Transverse colon (tissue), 4 donors: ENCODE results near the gene LRRC30. TPM values are rescaled to one million over a fixed set of nuclear protein-coding genes. Genes with fewer than 3 reads are reported as not detected.

Source experiments
- DNase-seq: peaks from one replicate; pipeline ENCODE4 v3.0.0-alpha.2; 2019
- H3K27ac ChIP-seq, 4 donors: fragments of 200-600 bp; sonication (generic); 2 replicates each; pipeline ENCODE4 v1.5.1; 2016 to 2018; ENCODE audit warnings: inconsistent platforms in 4 of 4
- H3K27me3 ChIP-seq: fragments of 200-600 bp; sonication (generic); 2 replicates; pipeline ENCODE4 v1.5.1; 2017; ENCODE audit warnings: inconsistent platforms
- H3K36me3 ChIP-seq, 4 donors: fragments of 200-600 bp; sonication (generic); 2 replicates each; pipeline ENCODE4 v1.5.1; 2017 to 2019; ENCODE audit warnings: inconsistent platforms in 4 of 4
- H3K4me1 ChIP-seq, 4 donors: fragments of 200-600 bp; sonication (generic); 2 replicates each; pipeline ENCODE4 v1.5.1; 2017 to 2020; ENCODE audit warnings: inconsistent platforms in 4 of 4
- H3K4me3 ChIP-seq, 4 donors: fragments of 200-600 bp; sonication (generic); 1 replicate in 1 of 4; 2 replicates in 3 of 4; pipeline versions ENCODE4 v1.5.1 to v1.6.1; 2017 to 2019; ENCODE audit warnings: inconsistent platforms in 4 of 4
- H3K9me3 ChIP-seq, 2 donors: fragments of 200-600 bp; sonication (generic); 2 replicates each; pipeline ENCODE4 v1.5.1; 2017 to 2019; ENCODE audit warnings: inconsistent platforms in 2 of 2
- EP300 ChIP-seq: sonication (generic); formaldehyde crosslinking; IDR thresholded peaks from one replicate; pipeline ENCODE4 v1.6.1; 2017; ENCODE audit warnings: antibody characterized with exemption, low read depth
- POLR2A ChIP-seq: fragments of 450-650 bp; IDR thresholded peaks from one replicate; pipeline ENCODE4 v1.6.1; 2016; ENCODE audit warnings: antibody characterized with exemption, mild to moderate bottlenecking, moderate library complexity
- POLR2AphosphoS5 ChIP-seq, 3 donors: sonication (generic); formaldehyde crosslinking; IDR thresholded peaks; one replicate each; pipeline ENCODE4 v1.6.1; 2016; ENCODE audit warnings: antibody characterized with exemption in 3 of 3
- WGBS, 2 donors: methylation state at CpG; one replicate each; pipeline ENCODE4 v1.1.5; 2018; ENCODE audit warnings: low coverage in 1 of 2; 5-methylcytosine and 5-hydroxymethylcytosine counted together
- in situ Hi-C, 4 donors: fragments of 200-750 bp; cut with MboI; loops; one replicate each; pipeline versions ENCODE4 v1.15.0 to v1.15.1; 2017; ENCODE audit warnings: low sequenced_read_pairs in 3 of 4, low pct_ligation_motif_present in 1 of 4, low pct_unique_long_range_greater_than_20kb in 1 of 4
- intact Hi-C: fragments of 100-400 bp; cut with DNase I; formaldehyde crosslinking; loops from one replicate; pipeline ENCODE4 v1.15.1; 2023; ENCODE audit warnings: low total_unique reads
- total RNA-seq, 4 donors: library from RNA; depleted of rRNA; stranded (reverse); fragments of >200 nt; gene quantifications; one replicate each; pipeline ENCODE4 v1.1.0, GENCODE V29; 2016
- TF ChIP-seq, protein P1 (sequence below), 5 experiments: fragments of 200-600 bp in 3 of 5; fragments of 450-650 bp in 2 of 5; sonication (generic) in 3 of 5; IDR thresholded peaks; 1 replicate in 2 of 5; 2 replicates in 3 of 5; pipeline ENCODE4 v1.5.1; 2016 to 2017; ENCODE audit warnings: antibody characterized with exemption in 5 of 5, inconsistent platforms in 3 of 5, mild to moderate bottlenecking in 2 of 5, moderate library complexity in 1 of 5

LRRC30 gene
- total RNA-seq, 4 donors from 2014 or later: not detected

DNA sequence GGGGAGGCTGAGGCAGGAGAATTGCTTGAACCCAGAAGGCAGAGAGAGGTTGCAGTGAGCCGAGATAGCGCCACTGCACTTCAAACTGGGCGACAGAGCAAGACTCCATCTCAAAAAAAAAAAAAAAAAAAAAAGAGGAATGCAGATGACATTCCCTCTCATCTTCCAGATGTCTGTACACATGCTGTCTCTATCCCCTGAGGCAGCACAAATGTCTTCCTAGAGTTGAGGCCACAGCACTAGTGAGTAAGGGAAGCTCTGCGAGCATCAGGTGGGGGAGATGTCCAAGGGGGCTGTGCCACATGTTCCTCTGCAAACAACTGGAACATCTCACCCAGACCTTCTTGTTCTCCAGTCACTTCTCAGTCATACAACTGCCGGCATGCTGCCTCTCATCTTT lies 35.6 kb upstream of the LRRC30 start:
- 88 to 100% methylated on average over 1 to 5 of the region's 5 CpGs for WGBS, 2 donors
- no peaks in the 10 kb centered on the region for H3K9me3 ChIP-seq
- no peaks in the 10 kb centered on the region for H3K4me1 ChIP-seq
- intact Hi-C loops: no loop called here
- H3K27me3 ChIP-seq: no peaks in the 10 kb centered on the region
- in situ Hi-C loops: loop anchor here in 1 of 4 donors (25.0 kb wide), 1 partner anchor 258 kb away; no protein-coding TSS in a partner anchor
- DNase-seq: no peak
- H3K27ac ChIP-seq: no peak overlapping the region
- H3K36me3 ChIP-seq: no peaks in the 10 kb centered on the region
- H3K4me3 ChIP-seq: no peak overlapping the region
- TF ChIP-seq POLR2A: no peak
- TF ChIP-seq POLR2AphosphoS5 (IDR thresholded peaks at IDR 0.05): no peak
- TF ChIP-seq, protein P1, sequence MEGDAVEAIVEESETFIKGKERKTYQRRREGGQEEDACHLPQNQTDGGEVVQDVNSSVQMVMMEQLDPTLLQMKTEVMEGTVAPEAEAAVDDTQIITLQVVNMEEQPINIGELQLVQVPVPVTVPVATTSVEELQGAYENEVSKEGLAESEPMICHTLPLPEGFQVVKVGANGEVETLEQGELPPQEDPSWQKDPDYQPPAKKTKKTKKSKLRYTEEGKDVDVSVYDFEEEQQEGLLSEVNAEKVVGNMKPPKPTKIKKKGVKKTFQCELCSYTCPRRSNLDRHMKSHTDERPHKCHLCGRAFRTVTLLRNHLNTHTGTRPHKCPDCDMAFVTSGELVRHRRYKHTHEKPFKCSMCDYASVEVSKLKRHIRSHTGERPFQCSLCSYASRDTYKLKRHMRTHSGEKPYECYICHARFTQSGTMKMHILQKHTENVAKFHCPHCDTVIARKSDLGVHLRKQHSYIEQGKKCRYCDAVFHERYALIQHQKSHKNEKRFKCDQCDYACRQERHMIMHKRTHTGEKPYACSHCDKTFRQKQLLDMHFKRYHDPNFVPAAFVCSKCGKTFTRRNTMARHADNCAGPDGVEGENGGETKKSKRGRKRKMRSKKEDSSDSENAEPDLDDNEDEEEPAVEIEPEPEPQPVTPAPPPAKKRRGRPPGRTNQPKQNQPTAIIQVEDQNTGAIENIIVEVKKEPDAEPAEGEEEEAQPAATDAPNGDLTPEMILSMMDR (IDR thresholded peaks at IDR 0.05): no peak
- TF ChIP-seq EP300: no peak

DNA sequence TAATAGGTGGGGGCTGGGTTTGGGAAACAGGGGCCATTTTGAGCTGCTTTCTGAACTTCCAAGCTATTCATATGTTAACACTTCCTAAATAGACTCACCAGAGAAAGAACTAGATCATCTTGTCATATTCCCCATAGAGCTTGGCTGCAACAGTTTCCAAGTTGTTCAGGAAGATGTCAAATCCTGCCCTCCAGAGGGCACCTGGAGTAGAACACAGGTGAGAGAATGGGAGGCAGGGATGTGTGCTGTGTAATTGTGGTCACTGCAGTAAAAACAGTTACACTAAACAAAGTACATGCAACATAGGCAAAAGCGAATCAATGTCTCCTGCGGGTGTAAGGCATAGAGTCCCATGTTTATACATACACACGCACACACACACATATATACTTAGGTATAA lies 34.5 kb upstream of the LRRC30 start:
- TF ChIP-seq POLR2AphosphoS5 (IDR thresholded peaks at IDR 0.05) (no peak), POLR2A (no peak), EP300 (no peak)
- TF ChIP-seq, protein P1 (IDR thresholded peaks at IDR 0.05): no peak
- Histone ChIP-seq H3K4me3 (no peak overlapping the region), H3K27ac (no peak overlapping the region), H3K27me3 (no peaks in the 10 kb centered on the region), H3K9me3 (no peaks in the 10 kb centered on the region), H3K4me1 (no peaks in the 10 kb centered on the region), H3K36me3 (no peaks in the 10 kb centered on the region)
- intact Hi-C loops (no loop called here), in situ Hi-C loops (loop anchor here in 1 of 4 donors (25.0 kb wide), 1 partner anchor 259 kb away; no protein-coding TSS in a partner anchor)
- no peak for DNase-seq
- 86 to 96% methylated on average over 3 of the region's 3 CpGs for WGBS, 2 donors

DNA sequence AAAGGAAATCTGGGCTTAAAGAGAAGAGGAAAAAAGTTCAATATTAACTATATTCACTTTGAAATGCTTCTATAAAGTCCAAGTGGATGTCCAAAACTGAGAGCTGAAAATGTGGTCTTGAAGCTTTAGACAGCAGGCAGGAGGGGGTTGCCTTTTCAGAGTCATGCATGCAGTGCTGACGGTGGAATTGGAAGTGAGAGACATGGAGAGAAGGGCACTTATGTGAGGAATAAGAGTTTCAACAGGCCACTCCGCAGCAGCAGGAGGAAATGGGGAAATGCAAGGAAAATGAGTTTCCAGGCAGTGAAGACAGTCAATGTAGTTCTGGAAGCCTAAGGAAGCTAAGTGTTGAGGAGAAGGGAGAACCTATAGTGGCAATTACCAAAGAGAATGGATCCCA lies 33.0 kb upstream of the LRRC30 start:
- Histone ChIP-seq H3K36me3 (no peaks in the 10 kb centered on the region), H3K4me3 (no peak overlapping the region), H3K27ac (no peak overlapping the region), H3K27me3 (no peaks in the 10 kb centered on the region), H3K9me3 (no peaks in the 10 kb centered on the region), H3K4me1 (no peaks in the 10 kb centered on the region)
- TF ChIP-seq POLR2A: no peak
- TF ChIP-seq POLR2AphosphoS5 (IDR thresholded peaks at IDR 0.05): no peak
- TF ChIP-seq EP300: no peak
- TF ChIP-seq, protein P1 (IDR thresholded peaks at IDR 0.05): no peak
- in situ Hi-C loops: loop anchor here in 1 of 4 donors (25.0 kb wide), 1 partner anchor 261 kb away; no protein-coding TSS in a partner anchor
- 61 to 73% methylated on average over 2 of the region's 2 CpGs for WGBS, 2 donors
- DNase-seq: no peak
- intact Hi-C loops: no loop called here

DNA sequence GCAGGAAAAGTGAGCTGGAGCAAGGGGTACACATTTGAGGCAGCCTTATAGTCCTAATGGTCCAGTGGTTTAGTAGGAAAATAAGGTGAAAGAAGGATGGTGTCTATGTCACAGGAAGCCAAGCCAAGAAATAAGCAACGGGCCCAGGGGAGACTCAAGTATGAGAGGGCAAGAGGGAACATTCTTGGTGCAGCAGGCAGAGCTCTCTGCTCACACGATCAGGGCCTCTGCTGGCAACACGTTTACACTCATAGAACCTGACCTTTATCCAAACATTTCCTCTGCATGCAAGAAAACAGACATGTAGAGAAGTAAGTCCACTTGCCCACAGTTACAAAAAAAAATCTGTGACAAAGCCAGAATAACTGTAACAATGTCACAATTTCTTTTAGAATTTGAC lies 32.6 kb upstream of the LRRC30 start:
- intact Hi-C loops (no loop called here), in situ Hi-C loops (loop anchor here in 1 of 4 donors (25.0 kb wide), 1 partner anchor 261 kb away; no protein-coding TSS in a partner anchor)
- Histone ChIP-seq H3K9me3 (no peaks in the 10 kb centered on the region), H3K36me3 (no peaks in the 10 kb centered on the region), H3K4me3 (no peak overlapping the region), H3K27me3 (no peaks in the 10 kb centered on the region), H3K27ac (no peak overlapping the region), H3K4me1 (no peaks in the 10 kb centered on the region)
- no peak for DNase-seq
- no peak for TF ChIP-seq POLR2A
- no peak for TF ChIP-seq EP300
- TF ChIP-seq, protein P1 (IDR thresholded peaks at IDR 0.05): no peak
- TF ChIP-seq POLR2AphosphoS5 (IDR thresholded peaks at IDR 0.05): no peak
- WGBS, 2 donors: 33 to 37% methylated on average over 3 of the region's 3 CpGs
